Upper lobe of left lung (tissue), 4 donors: ENCODE results near the gene RHEB.

Experiments
- CTCF ChIP-seq, 6 experiments: fragments of 450-650 bp in 4 of 6; fragments of 200-600 bp in 2 of 6; sonication (generic) in 2 of 6; IDR thresholded peaks; one replicate each; pipeline ENCODE4 v1.5.1; 2016 to 2019; ENCODE audit warnings: antibody characterized with exemption in 6 of 6
- EP300 ChIP-seq, 4 donors: sonication (generic); formaldehyde crosslinking; IDR thresholded peaks; one replicate each; pipeline ENCODE4 v1.5.1; 2017; ENCODE audit warnings: antibody characterized with exemption in 4 of 4, control low read depth in 2 of 4
- POLR2A ChIP-seq, 4 donors: fragments of 450-650 bp; IDR thresholded peaks; one replicate each; pipeline ENCODE4 v1.5.1; 2016 to 2017; ENCODE audit warnings: antibody characterized with exemption in 4 of 4, mild to moderate bottlenecking in 2 of 4
- POLR2AphosphoS5 ChIP-seq, 2 donors: sonication (generic); formaldehyde crosslinking; IDR thresholded peaks; one replicate each; pipeline ENCODE4 v1.5.1; 2017; ENCODE audit warnings: antibody characterized with exemption in 2 of 2

GRCh38 chr7:151511270-151511669, 8.4 kb downstream of the RHEB start:
- no peak for TF ChIP-seq POLR2AphosphoS5 (IDR thresholded peaks at IDR 0.05)
- TF ChIP-seq POLR2A (IDR thresholded peaks at IDR 0.05), result no peak
- no peak for TF ChIP-seq CTCF (IDR thresholded peaks at IDR 0.05)
- TF ChIP-seq EP300 (IDR thresholded peaks at IDR 0.05), result no peak
